CD4-positive, alpha-beta T cell (primary cell): ENCODE data around the gene BRINP3. TPM values are rescaled to one million over a fixed set of nuclear protein-coding genes. Genes with fewer than 3 reads are reported as not detected.

Experiments
- ATAC-seq: fragments of 200-7000 bp; cut with Tn5 transposase; one replicate; pipeline ENCODE4 v1.10.0; 2022; ENCODE audit warnings: mild to moderate bottlenecking; ENCODE audit not compliant: poor library complexity
- CTCF ChIA-PET: fragments of 350-600 bp; sonication (Branson Sonifier 250); formaldehyde crosslinking; loops from one replicate; lab custom pipeline; 2021; ENCODE audit warnings: antibody characterized with exemption, inconsistent platforms; lab: Charles Lee
- POLR2A ChIA-PET: fragments of 350-600 bp; sonication (Branson Sonifier 250); formaldehyde crosslinking; loops from one replicate; lab custom pipeline; 2021; ENCODE audit warnings: antibody characterized with exemption, inconsistent platforms; lab: Charles Lee
- DNase-seq, 14 experiments: peaks; one replicate each; pipeline ENCODE4 v3.0.0-alpha.2; 2013 to 2020; ENCODE audit warnings: mixed read lengths in 2 of 14
- H3K27ac ChIP-seq, 2 donors: one replicate each; pipeline versions ENCODE4 v1.5.1 to v1.7.0; 2013; ENCODE audit warnings: low read length in 2 of 2, low read depth in 1 of 2, mild to moderate bottlenecking in 1 of 2
- H3K27me3 ChIP-seq, 2 experiments: 1 replicate in 1 of 2; 2 replicates in 1 of 2; pipeline versions ENCODE4 v1.6.1 to v1.7.0; 2013; ENCODE audit warnings: low read length in 2 of 2, control low read depth in 1 of 2, mild to moderate bottlenecking in 1 of 2, moderate library complexity in 1 of 2; ENCODE audit not compliant: insufficient read depth in 2 of 2, control insufficient read depth in 1 of 2
- H3K36me3 ChIP-seq: one replicate; pipeline ENCODE4 v1.6.1; 2013; ENCODE audit warnings: low read length, control low read depth; ENCODE audit not compliant: insufficient read depth
- H3K4me1 ChIP-seq: one replicate; pipeline ENCODE4 v1.6.1; 2013; ENCODE audit warnings: low read length, control low read depth; ENCODE audit not compliant: insufficient read depth
- H3K4me3 ChIP-seq: one replicate; pipeline ENCODE4 v1.5.1; 2013; ENCODE audit warnings: mild to moderate bottlenecking, low read length, moderate library complexity
- H3K9me3 ChIP-seq, 2 experiments: 1 replicate in 1 of 2; 2 replicates in 1 of 2; pipeline versions ENCODE4 v1.6.1 to v1.7.0; 2013; ENCODE audit warnings: low read length in 2 of 2, mild to moderate bottlenecking in 2 of 2, control low read depth in 1 of 2, moderate library complexity in 1 of 2; ENCODE audit not compliant: control insufficient read depth in 1 of 2, insufficient read depth in 1 of 2
- H3K27ac Mint-ChIP-seq: one replicate; pipeline ENCODE4 v1.8.0; 2020; ENCODE audit warnings: mixed read lengths
- H3K27me3 Mint-ChIP-seq: one replicate; pipeline ENCODE4 v1.8.0; 2021; ENCODE audit warnings: mixed read lengths
- H3K36me3 Mint-ChIP-seq: one replicate; pipeline ENCODE4 v1.8.0; 2021; ENCODE audit warnings: low read depth, mixed read lengths
- H3K4me1 Mint-ChIP-seq: one replicate; pipeline ENCODE4 v1.8.0; 2021; ENCODE audit warnings: low read depth, mixed read lengths
- H3K4me3 Mint-ChIP-seq: one replicate; pipeline ENCODE4 v1.8.0; 2020; ENCODE audit warnings: mild to moderate bottlenecking, mixed read lengths
- H3K9me3 Mint-ChIP-seq: one replicate; pipeline ENCODE4 v1.8.0; 2020; ENCODE audit warnings: mixed read lengths
- CTCF ChIP-seq: fragments of 200-600 bp; IDR thresholded peaks from one replicate; pipeline ENCODE4 v1.8.0; 2022; ENCODE audit warnings: antibody characterized with exemption, mild to moderate bottlenecking
- intact Hi-C, 2 experiments: fragments of 100-400 bp; cut with DNase I in 1 of 2; cut with micrococcal nuclease in 1 of 2; formaldehyde crosslinking; loops; one replicate each; pipeline versions ENCODE4 v1.15.1 to v1.9.0; 2023 to 2025; cut with DNase I, micrococcal nuclease
- total RNA-seq, 174 experiments: library from RNA in 2 of 174; stranded (reverse) in 2 of 174; gene quantifications; one replicate each; pipeline ENCODE4 v1.2.3 and lab custom pipeline; 2021 to 2026

Gene BRINP3
- total RNA-seq, 2 experiments from 2014 or later: not detected

GRCh38 chr1:190429141-190429540, 48.5 kb downstream of the BRINP3 start:
- no peak for TF ChIP-seq CTCF
- POLR2A ChIA-PET: no interaction called here
- no peak overlapping the region for H3K4me3 ChIP-seq
- no peaks in the 10 kb centered on the region for H3K36me3 ChIP-seq
- H3K4me1 ChIP-seq: no peaks in the 10 kb centered on the region
- Mint-ChIP-seq H3K9me3 (no peaks in the 10 kb centered on the region), H3K27me3 (no peaks in the 10 kb centered on the region), H3K27ac (no peak overlapping the region), H3K4me3 (no peak overlapping the region), H3K36me3 (no peaks in the 10 kb centered on the region), H3K4me1 (no peaks in the 10 kb centered on the region)
- H3K9me3 ChIP-seq: peaks cover 0 to 5% of the 10 kb centered on the region in 2 experiments
- ATAC-seq: no peak
- DNase-seq: no peak
- H3K27me3 ChIP-seq: no peaks in the 10 kb centered on the region
- no peak overlapping the region for H3K27ac ChIP-seq
- intact Hi-C loops: no loop called here
- CTCF ChIA-PET: no interaction called here

- H3K4me3 ChIP-seq: no peak overlapping the region
- H3K4me3 Mint-ChIP-seq: no peak overlapping the region
- H3K36me3 Mint-ChIP-seq: no peaks in the 10 kb centered on the region
- ATAC-seq (no peak), DNase-seq (no peak)
- H3K9me3 Mint-ChIP-seq: peaks cover 2% of the 10 kb centered on the region
- H3K27ac Mint-ChIP-seq: no peak overlapping the region
- POLR2A ChIA-PET: no interaction called here
- no peaks in the 10 kb centered on the region for H3K4me1 Mint-ChIP-seq
- CTCF ChIA-PET: no interaction called here
- H3K4me1 ChIP-seq: no peaks in the 10 kb centered on the region
- intact Hi-C loops: no loop called here
- TF ChIP-seq CTCF: no peak
- no peaks in the 10 kb centered on the region for H3K27me3 Mint-ChIP-seq
- H3K9me3 ChIP-seq: no peaks in the 10 kb centered on the region
- H3K27me3 ChIP-seq: no peaks in the 10 kb centered on the region
- H3K27ac ChIP-seq: no peak overlapping the region
- H3K36me3 ChIP-seq: no peaks in the 10 kb centered on the region
These were observed 61.4 kb downstream of the BRINP3 start for GRCh38 chr1:190416239-190416638.

GRCh38 chr1:190413142-190413541, 64.5 kb downstream of the BRINP3 start:
- Histone ChIP-seq H3K4me1 (no peaks in the 10 kb centered on the region), H3K4me3 (no peak overlapping the region), H3K27ac (no peak overlapping the region), H3K9me3 (no peaks in the 10 kb centered on the region), H3K36me3 (no peaks in the 10 kb centered on the region), H3K27me3 (no peaks in the 10 kb centered on the region)
- POLR2A ChIA-PET: no interaction called here
- no peak overlapping the region for H3K27ac Mint-ChIP-seq
- no peak for TF ChIP-seq CTCF
- intact Hi-C loops: no loop called here
- no peaks in the 10 kb centered on the region for H3K27me3 Mint-ChIP-seq
- CTCF ChIA-PET: no interaction called here
- no peaks in the 10 kb centered on the region for H3K36me3 Mint-ChIP-seq
- DNase-seq (no peak), ATAC-seq (no peak)
- H3K4me1 Mint-ChIP-seq: no peaks in the 10 kb centered on the region
- H3K4me3 Mint-ChIP-seq: no peak overlapping the region
- no peaks in the 10 kb centered on the region for H3K9me3 Mint-ChIP-seq
